NCI-H2196 treated with DMSO at 0.1 percent for 48 hours (cell line): ENCODE data around the gene CUX1.
"Not testable (repeated sequence)": the region's sequence is repeated elsewhere in the genome, so short reads cannot be mapped to it uniquely, and the experiment has no call there.

Experiments
- DNase-seq: peaks from one replicate; lab custom pipeline; 2025; ENCODE audit not compliant: unreplicated experiment; lab: John Stamatoyannopoulos, UW

Gene CUX1

DNA sequence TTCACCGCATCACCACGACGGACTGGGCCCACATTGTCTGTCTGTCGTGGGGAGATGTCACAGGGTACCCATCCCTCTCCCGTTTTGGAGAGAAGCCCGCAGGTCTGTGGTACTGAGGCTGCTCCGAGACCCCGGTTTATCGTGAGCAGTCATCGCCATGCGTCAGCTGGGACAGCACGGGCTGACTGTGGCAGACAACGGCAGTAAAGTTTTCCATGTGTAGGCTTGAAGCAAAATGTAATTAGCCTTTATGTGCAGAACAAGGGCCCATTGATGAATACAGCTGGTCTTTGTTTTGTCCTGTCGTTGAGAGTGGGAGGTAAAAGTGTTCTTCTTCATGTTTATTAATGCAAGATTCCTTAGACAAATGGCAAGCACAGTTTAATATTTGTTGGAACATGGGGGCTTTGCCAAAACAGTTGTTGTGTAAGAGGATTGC, 301.8 kb downstream of the CUX1 start:
- no peak for DNase-seq

DNA sequence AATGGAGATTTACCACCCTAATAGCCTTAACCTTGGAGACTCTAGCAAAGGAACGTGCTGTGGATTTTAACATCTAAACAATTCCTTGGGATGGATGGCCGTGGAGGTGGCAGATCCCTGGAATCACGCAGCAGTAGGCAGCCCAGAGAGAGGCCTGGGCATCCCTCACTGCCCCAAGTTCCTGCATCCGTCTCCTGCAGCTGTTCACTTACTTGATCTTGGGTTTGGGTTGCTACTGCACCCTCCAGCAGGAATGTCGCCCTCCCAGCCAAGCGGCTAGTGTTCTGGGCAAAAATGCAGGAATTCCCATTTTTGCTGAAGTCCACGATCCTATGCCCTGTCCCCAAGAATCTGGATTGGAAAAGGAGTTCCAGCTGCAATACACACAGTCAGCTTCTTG, 302.5 kb downstream of the CUX1 start:
- no peak for DNase-seq

DNA sequence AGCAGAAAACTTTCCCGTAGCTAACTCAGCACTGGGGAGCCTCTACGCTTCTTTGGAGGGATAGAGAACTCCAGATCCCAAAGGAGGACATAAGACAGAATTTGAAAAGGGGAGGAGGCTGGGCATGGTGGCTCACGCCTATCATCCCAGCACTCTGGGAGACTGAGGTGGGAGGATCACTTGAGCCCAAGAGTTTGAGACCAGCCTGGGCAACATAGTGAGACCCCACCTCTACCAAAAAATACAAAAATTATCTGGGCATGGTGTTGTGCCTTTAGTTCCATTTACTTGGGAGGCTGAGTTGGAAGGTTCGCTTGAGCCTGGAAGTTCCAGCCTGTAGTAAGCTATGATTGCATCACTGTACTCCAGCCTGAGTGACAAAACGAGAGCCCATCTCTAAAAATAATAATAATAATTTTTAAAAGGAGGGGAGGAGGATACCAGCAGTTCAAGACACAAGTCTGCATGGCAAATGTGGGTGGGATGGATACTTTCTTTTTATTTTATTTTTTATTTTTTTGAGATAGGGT, 303.3 kb downstream of the CUX1 start:
- DNase-seq, result no peak

DNA sequence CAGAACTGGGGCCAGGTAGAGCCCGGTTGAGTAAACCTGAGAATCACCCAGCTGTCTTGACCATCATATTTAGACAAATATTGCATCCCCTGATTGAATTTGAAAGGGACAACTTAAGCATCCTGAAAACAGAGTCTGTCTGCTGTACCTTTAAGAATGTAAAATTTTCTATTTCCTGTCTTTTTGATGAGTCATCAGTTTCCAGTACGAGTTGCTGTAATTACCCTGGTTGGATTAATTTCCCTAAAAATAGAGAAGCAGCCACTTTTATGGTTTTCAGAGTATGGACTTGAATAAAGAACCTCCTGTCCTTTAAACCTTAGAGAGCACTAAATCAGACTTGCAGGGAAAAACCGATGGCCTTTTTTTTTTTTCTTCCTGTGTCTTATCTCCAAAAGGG, 304.6 kb downstream of the CUX1 start:
- DNase-seq, result peak; percentile 2

DNA sequence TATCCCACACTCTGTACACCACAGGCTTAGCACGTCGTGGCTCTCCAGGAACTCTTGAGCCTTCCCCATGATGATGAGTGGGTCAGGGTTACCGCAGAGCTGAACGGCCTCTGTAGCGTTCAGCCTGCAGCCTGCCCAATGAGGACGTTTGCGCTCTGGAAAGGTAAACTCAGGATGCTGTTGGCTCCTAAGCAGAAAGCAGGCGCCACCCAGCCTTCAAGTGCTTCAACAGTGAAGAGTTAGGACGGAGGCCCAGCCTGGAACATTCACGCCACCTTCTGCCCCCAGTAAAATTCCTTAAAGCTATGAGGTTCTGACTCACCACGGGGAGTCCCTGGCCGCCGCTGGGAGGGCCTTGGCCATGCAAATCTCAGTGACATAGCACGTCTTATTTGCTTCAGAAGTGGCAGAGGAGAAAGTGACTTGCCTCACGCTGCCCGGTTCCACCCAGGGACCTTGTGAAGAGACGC, 307.7 kb downstream of the CUX1 start:
- DNase-seq, result no peak

DNA sequence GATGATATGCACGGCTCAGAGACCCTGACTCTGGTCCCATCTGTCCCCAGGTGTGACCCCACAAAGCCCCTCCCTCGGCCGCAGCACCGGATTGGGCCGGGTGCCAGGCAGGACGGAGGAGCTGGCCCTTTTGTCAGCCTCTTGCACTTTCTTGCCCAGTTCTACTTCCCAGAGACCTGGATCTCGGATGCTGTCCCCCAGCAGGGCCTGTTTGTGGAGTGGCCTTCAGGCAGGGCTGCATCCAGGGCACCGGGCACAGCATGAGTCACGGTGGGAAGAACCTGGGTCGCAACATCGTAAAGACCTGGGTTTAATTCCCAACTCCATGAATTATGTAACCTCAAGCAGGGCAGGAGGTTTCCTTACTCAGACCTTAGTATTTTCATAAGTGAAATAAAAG, 310.9 kb downstream of the CUX1 start:
- no peak for DNase-seq

DNA sequence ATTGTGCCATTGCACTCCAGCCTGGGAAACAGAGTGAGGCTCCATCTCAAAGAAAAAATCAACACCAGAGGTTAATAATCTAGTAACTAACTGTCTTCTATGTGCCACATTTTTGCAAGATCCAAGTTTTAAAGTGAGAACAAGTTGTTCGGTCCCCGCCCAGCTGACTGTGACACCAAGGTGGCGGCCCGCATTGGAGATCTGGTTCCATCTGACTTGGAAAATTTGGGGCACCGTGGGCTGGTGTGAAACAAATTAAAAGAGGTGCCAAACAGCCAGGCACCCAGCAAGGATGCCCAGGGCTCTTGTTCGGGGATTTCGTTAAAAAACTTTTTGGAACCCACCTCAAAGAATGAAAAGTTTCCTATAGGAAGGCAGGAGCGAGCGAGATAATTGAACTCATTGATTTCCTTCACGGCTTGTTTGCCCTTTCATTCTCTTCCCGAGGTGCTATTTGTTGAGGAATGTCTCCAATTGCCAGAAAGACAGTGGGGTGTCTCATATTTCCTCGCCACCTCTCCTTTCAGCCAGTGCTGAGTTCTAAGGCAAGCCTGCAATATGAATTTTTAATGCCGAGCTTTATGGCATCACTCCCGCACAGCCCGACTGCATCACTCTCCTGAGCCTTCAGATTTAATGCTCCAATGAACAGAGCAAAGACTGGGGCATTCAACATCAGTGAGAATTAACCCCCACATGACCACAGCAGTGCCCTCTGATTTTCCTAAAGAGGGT, 312.4 kb downstream of the CUX1 start:
- no peak for DNase-seq

DNA sequence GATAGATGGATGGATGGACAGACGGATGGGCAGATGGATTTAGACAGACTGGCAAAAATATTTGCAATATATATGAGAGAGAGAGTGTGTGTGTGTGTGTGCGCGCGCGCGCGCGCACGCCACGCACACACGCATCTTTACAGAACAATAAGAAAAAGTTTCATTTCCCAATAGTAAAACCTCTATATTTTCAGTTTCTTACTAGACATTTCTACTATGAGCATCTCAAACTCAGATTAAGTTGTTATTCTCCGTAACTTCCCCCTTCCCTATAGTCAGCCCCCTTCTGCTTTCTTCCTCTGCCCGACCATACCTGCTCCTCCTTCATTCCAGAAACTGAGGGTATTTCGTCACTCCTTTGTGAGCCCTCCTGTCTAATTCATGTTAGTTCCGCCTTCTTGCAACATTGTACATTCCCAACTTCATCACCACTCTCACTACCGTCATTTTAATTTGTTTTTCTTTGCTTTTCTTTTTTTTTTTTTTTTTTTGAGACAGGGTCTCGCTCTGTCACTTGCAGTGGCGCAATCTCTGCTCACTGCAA, 314.9 kb downstream of the CUX1 start:
- DNase-seq, result no peak

DNA sequence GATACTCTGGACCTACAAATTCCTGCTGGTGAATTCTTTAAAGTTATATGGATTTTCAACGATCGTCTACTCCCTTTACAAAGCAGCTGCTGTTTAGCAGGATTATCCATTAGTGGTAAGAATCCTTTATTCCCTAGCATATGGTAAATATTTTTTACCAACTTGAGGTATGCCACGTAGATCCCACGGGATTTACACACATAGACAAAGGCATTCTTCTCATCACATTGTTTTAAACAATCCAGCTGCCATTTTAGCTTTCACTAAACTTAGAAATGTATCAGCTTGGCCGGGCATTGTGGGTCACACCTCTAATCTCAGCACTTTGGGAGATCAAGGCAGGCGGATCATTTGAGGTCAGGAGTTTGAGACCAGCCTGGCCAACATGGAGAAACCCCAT, 321.2 kb downstream of the CUX1 start:
- no peak for DNase-seq

DNA sequence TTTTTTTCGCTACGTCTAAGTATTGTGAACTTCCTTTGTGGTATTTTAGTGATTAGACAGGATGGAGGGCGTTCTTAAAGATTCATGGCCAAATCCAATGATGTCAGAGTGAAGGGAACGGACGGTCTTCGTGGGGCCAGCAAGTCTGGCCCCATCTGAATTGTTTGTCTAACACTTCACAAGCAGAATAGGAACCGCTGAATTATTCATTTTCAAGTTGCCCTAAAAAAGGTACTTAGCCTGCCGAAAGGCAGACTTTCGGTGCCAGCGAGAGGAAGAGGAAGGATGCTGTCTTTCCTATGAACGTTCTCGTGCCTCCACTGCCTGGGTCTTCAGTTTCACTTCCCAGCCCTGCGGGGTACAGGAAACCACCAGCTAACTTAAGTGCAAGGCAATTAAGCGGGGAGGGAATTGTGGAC, 323.5 kb downstream of the CUX1 start:
- DNase-seq, result peak; percentile 23

DNA sequence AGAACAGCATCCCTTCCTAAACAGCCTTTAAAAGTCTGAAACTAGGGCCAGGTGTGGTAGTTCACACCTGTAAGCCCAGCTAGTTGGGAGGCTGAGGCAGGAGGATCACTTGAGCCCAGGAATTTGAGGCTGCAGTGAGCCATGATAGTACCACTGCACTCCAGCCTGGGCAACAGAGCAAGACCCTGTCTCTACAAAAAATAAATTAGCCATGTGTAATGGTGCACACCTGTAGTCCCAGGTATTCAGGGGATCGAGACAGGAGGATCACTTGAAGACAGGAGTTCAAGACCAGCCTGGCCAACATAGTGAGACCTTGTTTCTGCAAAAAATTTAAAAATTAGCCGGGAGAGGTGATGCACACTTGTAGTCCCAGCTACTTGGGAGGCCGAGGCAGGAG, 325.0 kb downstream of the CUX1 start:
- not testable (repeated sequence) for DNase-seq

DNA sequence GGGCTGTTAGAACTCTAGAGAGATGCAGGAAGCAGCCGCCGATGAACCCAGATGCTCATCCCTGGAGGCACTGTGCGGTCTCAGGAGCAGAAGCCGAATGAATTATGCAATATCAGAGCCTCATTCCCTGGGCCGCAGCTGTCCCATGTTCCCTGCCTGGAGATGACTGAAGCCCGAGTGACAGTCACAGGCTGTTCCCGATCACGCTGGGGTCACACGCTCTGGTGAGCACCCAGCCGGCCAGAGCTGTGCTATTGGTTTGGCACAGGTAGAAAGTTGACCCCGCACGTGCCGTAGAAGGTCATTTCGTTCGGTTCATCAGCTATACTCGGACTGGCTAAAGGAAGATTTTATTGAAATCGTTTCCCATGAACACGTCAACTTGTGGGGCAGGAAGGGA, 328.7 kb downstream of the CUX1 start:
- DNase-seq, result no peak

DNA sequence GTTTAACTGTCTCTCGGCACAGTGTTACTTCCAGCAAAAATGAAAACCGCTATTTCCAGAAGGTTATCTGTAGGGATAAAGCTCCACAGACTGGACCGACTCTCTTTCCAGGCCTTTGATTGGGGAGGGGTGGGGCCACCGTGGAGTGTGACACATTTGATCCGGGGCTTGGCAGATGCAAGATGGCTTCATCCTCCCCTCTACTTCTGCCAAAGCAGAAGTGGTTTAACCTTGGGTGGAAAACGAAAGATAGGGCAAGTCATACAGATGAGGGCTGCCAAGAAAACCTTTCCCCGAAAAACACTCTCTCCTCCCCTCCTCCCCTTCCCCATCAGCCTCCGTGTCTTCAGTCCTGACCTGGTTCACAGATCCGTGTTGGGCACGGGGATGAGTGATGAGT, 329.6 kb downstream of the CUX1 start:
- no peak for DNase-seq

DNA sequence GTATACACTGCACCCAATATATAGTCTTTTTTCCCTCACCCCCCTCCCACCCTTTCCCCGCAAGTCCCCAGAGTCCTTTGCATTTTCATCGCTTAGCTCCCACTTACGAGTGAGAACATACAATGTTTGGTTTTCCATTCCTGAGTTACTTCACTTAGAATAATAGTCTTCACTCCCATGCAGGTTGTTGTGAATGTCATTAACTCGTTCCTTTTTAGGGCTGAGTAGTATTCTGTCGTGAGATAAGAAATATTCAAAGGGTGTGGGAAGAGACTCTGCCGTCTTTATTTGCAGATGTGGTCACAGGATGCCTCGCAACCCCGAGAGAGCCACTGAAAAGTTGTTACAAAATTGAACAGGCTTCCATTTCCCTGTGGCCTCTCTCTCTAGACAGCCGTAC, 331.4 kb downstream of the CUX1 start:
- DNase-seq, result no peak

DNA sequence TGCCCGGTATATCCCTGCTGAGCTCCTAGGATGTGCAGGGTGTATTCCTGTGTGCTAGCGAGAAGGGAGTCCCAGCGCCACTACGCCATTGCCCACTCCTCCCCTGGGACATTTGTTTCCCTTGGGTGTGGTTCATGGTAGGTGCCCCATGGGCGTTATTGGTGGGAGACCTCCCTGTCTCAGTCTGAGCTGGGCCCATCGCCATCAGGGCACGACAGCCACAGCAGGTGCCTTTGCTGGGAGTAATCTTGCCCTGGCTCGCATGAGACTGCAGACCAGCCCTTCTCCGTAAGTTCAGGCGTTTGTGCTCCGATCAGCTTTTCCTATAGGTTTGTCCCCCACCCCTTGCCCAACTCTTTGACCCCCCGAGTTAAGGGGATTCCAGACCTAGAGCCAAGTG, 332.0 kb downstream of the CUX1 start:
- DNase-seq, result no peak

DNA sequence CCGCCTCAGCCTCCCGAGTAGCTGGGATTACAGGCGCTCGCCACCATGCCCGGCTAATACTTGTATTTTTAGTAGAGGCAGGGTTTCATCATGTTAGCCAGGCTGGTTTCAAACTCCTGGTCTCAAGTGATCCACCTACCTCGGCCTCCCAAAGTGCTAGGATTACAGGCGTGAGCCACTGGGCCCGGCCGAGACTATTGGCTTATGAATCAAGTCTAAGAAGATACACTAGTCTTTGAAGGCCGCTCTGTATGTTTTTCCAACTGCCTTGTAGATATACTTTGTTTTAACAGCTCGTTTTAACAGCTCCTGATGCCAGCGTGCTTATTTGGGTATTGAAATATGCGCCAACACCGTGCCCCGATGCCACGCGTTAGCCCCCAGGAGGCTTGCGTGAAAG, 332.8 kb downstream of the CUX1 start:
- DNase-seq, result no peak

DNA sequence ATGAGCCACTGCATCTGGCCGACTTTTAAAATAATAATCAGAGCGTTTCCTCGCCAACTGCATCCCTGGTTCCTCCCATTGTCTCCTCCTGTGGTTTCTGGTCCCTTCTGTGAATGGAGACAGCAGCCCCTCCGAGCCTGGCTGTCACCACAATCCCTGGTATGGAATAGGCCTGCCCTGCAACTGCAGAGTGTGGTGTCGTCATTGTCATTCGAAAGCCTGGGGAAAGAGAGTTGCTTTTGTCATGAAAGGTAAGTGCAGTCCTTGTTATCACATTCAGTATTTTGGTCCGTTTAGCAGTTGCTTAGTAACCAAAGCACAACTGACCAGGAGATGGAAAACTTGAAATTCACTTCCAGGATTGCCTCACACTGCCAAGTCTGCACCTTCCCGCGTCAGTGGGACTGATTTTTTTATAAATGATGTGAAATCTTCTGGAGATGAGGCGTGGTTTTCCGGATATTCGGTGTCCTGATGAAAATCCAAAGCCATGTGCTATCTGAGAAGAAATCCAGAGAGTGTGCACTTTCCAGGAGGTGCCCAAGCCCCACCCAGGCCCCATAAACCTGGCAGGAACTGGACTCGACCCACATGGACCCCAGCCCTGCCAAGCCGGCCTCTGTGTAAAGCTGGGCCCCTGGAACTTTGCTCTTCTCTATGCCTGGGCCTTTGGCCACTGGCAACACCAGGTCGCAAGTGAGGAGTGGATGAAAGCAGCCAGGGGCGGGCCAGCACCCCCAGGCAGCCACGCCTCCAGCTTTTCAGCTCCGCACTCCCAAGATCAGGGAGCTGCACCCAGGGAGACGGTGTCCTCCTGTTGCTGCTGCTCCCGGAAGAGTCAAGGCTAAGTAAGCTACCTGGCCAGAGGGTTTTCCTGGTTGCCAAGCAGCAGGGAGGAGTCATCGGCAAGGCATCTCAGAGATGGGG, 335.5 kb downstream of the CUX1 start:
- peak; percentile 12 for DNase-seq

DNA sequence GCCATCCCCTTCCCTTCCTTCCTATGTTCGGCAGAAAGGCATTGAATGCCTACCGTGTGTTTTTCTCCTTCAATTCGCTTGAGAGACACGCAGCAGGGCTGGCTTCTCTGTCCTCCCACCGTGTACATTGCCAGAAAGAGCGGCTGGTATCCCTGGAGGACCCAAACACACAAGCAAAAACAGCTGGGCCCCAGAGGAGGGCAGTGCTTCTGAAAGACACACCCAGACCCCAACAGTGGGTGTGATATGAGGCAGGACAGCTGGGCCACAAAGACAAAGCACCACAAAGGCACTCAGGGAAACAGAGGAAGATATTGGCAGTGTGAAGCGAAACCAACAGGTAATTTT, 336.1 kb downstream of the CUX1 start:
- no peak for DNase-seq

DNA sequence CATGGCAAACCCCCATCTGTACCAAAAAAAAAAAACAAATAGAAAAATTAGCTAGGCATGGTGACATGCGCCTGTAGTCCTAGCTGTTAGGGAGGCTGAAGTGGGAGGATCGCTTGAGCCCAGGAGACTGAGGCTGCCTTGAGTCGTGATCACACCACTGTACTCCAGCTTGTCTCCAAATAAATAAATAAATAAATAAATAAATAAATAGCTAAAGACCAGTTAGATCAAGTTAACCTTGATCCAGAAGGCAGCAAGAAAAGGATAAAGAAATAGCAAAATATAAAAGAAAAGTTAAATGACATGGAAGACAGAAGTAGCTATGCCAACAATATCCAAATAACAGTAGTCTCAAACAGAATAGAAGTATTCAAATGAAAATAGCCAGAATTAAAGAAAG, 337.0 kb downstream of the CUX1 start:
- DNase-seq, result no peak

DNA sequence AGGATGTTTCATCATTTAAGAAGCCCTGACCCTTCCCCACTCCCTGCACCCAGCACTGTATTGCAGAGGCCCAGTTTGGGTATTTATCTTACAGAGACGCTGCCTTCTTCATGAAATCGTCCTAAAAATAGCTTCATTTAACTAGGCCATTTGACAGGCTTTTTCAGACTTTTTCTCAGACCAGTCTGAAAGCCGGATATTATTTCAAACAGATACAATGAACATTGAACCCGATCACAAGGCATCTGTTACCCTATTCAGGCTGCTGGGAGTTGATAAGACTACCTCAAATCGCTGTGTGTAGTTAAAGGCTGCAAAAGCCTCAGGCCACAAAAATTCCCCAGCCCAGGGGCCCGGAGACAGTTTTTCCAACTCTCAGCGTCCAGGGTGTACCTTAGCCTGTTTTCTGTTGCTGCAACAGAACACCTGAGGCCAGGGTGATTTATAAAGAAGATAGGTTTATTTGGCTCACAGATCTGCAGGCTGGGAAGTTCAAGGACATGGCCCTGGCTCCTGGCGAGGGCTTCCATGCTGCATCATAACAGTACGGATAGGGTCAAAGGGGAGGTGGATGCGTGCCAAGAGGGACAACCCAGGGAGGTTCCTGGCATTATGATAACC, 338.5 kb downstream of the CUX1 start:
- DNase-seq, result no peak

DNA sequence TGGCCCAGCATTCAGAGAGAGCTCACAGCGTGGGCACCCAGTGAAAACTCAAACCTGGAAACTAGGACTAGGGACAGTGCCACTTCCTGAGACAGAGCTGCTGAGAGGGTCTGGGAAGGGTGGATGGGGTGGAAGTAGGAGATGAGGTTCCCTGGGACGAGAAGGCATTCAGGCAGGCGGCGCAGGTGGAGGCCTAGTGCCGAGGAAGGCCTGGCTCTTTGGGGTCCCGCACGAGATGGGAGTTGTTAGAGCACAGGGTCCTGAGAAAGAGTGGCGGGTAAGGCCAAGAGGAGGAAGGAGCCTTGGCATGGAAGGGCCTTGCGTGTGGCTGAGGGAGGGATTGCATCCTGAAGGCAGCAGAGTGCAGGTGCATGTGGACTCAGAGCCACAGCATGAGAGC, 339.4 kb downstream of the CUX1 start:
- no peak for DNase-seq
